Measurements from ENCODE around the gene AP1M2.

GRCh38 chr19:10548746-10549276 lies 38.3 kb downstream of the AP1M2 start:
- TF ChIP-seq CTCF (IDR thresholded peaks at IDR 0.05) (no peak), POLR2A (IDR thresholded peaks at IDR 0.05) (no peak)

Data from adrenal gland (tissue), 5 donors.